ENCODE results near the gene COL11A1.

DNA sequence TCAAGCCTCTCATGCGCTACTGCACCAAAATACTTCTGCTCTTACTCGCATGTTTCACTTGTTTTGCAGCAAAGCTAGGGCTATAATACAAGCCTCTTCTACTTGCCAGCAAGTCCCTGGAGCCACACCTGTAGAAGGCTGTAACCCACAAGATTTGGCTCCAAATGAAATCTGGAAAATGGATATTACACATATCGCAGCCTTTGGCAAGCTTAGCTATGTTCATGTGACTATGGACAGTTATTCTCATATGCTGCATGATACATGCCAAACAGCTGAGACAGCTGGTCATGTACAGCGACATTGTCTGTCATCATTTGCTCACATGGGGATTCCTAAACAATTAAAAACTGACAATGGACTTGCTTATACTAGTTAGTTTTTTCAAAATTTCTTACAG, 270.3 kb downstream of the COL11A1 start:
- TF ChIP-seq, protein P1, sequence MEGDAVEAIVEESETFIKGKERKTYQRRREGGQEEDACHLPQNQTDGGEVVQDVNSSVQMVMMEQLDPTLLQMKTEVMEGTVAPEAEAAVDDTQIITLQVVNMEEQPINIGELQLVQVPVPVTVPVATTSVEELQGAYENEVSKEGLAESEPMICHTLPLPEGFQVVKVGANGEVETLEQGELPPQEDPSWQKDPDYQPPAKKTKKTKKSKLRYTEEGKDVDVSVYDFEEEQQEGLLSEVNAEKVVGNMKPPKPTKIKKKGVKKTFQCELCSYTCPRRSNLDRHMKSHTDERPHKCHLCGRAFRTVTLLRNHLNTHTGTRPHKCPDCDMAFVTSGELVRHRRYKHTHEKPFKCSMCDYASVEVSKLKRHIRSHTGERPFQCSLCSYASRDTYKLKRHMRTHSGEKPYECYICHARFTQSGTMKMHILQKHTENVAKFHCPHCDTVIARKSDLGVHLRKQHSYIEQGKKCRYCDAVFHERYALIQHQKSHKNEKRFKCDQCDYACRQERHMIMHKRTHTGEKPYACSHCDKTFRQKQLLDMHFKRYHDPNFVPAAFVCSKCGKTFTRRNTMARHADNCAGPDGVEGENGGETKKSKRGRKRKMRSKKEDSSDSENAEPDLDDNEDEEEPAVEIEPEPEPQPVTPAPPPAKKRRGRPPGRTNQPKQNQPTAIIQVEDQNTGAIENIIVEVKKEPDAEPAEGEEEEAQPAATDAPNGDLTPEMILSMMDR (IDR thresholded peaks at IDR 0.05), result no peak
- TF ChIP-seq POLR2A (IDR thresholded peaks at IDR 0.05), result no peak

All from adrenal gland (tissue), 5 donors.